Kidney (tissue), 14 donors: ENCODE measurements around the gene GRAP2. TPM values are rescaled to one million over a fixed set of nuclear protein-coding genes. Genes with fewer than 3 reads are reported as not detected.

Source experiments
- DNase-seq, 5 donors: peaks; one replicate each; pipeline ENCODE4 v3.0.0-alpha.2; 2013 to 2020
- FAIRE-seq: peaks from 2 replicates; lab custom pipeline; 2012; peaks lifted over from hg19 to GRCh38; lab: Jason Lieb, UNC
- H3K27ac ChIP-seq, 2 donors: one replicate each; pipeline ENCODE4 v1.7.0; 2013; ENCODE audit warnings: low read depth in 2 of 2, low read length in 2 of 2, inconsistent platforms in 1 of 2
- H3K27me3 ChIP-seq: one replicate; pipeline ENCODE4 v1.7.1; 2013; ENCODE audit warnings: low read length, inconsistent platforms; ENCODE audit not compliant: control insufficient read depth, insufficient read depth
- H3K36me3 ChIP-seq, 3 donors: one replicate each; pipeline versions ENCODE4 v1.7.0 to v1.7.1; 2013; ENCODE audit warnings: low read length in 3 of 3, control low read depth in 1 of 3, inconsistent platforms in 1 of 3; ENCODE audit not compliant: insufficient read depth in 3 of 3, control insufficient read depth in 2 of 3
- H3K4me1 ChIP-seq, 3 donors: one replicate each; pipeline versions ENCODE4 v1.7.0 to v1.7.1; 2013; ENCODE audit warnings: low read length in 3 of 3, inconsistent platforms in 1 of 3, low read depth in 1 of 3; ENCODE audit not compliant: control insufficient read depth in 2 of 3, insufficient read depth in 2 of 3
- H3K4me3 ChIP-seq, 3 donors: one replicate each; pipeline versions ENCODE4 v1.7.0 to v1.8.1; 2013; ENCODE audit warnings: low read length in 3 of 3, control low read depth in 1 of 3, inconsistent platforms in 1 of 3
- H3K9ac ChIP-seq, 3 donors: one replicate each; pipeline versions ENCODE4 v1.7.0 to v1.7.1; 2013; ENCODE audit warnings: low read length in 3 of 3, control low read depth in 1 of 3, inconsistent platforms in 1 of 3
- H3K9me3 ChIP-seq, 3 donors: one replicate each; pipeline versions ENCODE4 v1.7.0 to v1.7.1; 2013; ENCODE audit warnings: low read length in 3 of 3, control low read depth in 1 of 3, inconsistent platforms in 1 of 3; ENCODE audit not compliant: control insufficient read depth in 2 of 3, insufficient read depth in 1 of 3
- CTCF ChIP-seq: IDR thresholded peaks from 3 replicates; pipeline ENCODE4 v1.5.1; 2012; ENCODE audit warnings: mild to moderate bottlenecking, moderate library complexity, borderline replicate concordance; ENCODE audit not compliant: insufficient read depth; ENCODE audit errors: extremely low read depth
- intact Hi-C: fragments of 100-400 bp; cut with DNase I; formaldehyde crosslinking; loops from one replicate; pipeline ENCODE4 v1.11.1; 2022
- polyA plus RNA-seq: library from polyadenylated mRNA; stranded (reverse); fragments of 350-450 nt; fragmentation: Illumina TruSeq; extraction: RNeasy Lipid Tissue Mini Kit (QIAGEN cat#74804); gene quantifications from one replicate; pipeline ENCODE4 v1.2.3, GENCODE V29; 2014; ENCODE audit warnings: low read depth, low replicate concordance; ENCODE audit not compliant: insufficient read depth
- total RNA-seq: library from RNA; stranded (reverse); fragmentation: NEBNext Ultra II Directional; extraction: Animal tissue kit (Norgen Biotek cat#: 25700); gene quantifications from one replicate; pipeline ENCODE4 v1.2.1, GENCODE V29; 2021
- donor health status: control.
- donor health status: control.
- donor health status: control.
- donor health status: control.
- donor health status: control.
- donor health status: DM: yes; HTN: yes; CAD: no.
- donor health status: Normal renal cell carcinoma (clear cell type).

GRAP2 gene
- total and polyA plus RNA-seq, 2 donors from 2014 or later: 0.73 to 9.7 TPM

DNA sequence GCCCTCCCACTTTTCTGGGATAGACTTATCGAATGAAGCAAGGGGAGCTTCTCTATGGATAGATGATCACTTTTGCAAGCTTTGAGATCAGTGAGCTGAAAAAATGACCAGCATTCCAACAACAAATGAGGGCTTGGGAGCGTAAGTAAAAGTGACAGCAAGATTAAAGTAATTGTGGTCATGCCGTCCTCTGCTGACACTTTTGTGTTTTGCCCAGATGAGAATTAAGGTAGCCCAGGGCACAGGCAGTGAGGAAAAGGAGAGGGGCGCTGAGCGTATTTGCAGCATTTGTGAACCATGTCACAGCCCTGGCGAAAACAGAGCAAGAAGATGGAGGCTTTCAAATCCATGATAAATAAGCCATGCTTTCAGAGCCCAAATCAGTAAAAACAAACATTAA, 34.7 kb downstream of the GRAP2 start:
- H3K27me3 ChIP-seq: no peaks in the 10 kb centered on the region
- H3K4me1 ChIP-seq: no peaks in the 10 kb centered on the region
- H3K9ac ChIP-seq: no peak overlapping the region
- no peaks in the 10 kb centered on the region for H3K36me3 ChIP-seq
- FAIRE-seq: no peak
- peak in 1 of 5 donors; percentile 36 for DNase-seq
- intact Hi-C loops: no loop called here
- TF ChIP-seq CTCF: peak; percentile 4
- H3K27ac ChIP-seq: no peak overlapping the region
- H3K4me3 ChIP-seq: no peak overlapping the region
- no peaks in the 10 kb centered on the region for H3K9me3 ChIP-seq

GRCh38 chr22:39936523-39937145, 35.8 kb downstream of the GRAP2 start:
- intact Hi-C loops: no loop called here
- Histone ChIP-seq H3K9ac (no peak overlapping the region), H3K4me1 (no peaks in the 10 kb centered on the region), H3K9me3 (no peaks in the 10 kb centered on the region), H3K4me3 (no peak overlapping the region), H3K27ac (no peak overlapping the region), H3K27me3 (no peaks in the 10 kb centered on the region), H3K36me3 (no peaks in the 10 kb centered on the region)
- no peak for DNase-seq
- FAIRE-seq: no peak
- no peak for TF ChIP-seq CTCF

DNA sequence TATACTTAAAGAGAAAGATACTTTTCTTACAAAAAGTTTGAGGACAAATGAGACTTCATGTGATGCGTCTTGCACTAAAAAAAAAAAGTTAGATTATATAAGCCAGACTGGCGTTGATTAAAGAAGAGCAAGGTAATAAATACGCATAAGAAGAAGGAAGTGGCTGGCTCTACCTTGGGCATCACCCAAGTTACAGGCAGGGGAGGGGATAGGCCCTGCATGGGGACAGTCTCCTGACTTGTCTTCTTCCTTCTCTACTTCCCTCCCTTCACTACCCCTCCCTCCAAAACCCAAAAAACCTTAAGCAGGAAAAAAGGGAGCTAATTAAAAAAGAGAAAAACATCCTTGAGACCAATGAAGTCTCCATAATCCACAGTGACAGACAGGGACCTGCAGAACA, 37.0 kb downstream of the GRAP2 start:
- DNase-seq (no peak), FAIRE-seq (no peak)
- TF ChIP-seq CTCF: no peak
- Histone ChIP-seq H3K36me3 (no peaks in the 10 kb centered on the region), H3K27ac (no peak overlapping the region), H3K9me3 (no peaks in the 10 kb centered on the region), H3K27me3 (no peaks in the 10 kb centered on the region), H3K4me3 (no peak overlapping the region), H3K9ac (no peak overlapping the region), H3K4me1 (no peaks in the 10 kb centered on the region)
- intact Hi-C loops: no loop called here
